Subcutaneous adipose tissue (tissue), 4 donors: ENCODE measurements around the gene TCEANC2. TPM values are rescaled to one million over a fixed set of nuclear protein-coding genes. Genes with fewer than 3 reads are reported as not detected.

Experiments used
- small RNA-seq: library from RNA; depleted of rRNA; stranded (forward); fragments of <200 nt; gene quantifications from one replicate; pipeline ENCODE3, GENCODE V24; 2016
- total RNA-seq, 4 donors: library from RNA; depleted of rRNA; stranded (reverse); fragments of >200 nt; gene quantifications; one replicate each; pipeline ENCODE4 v1.1.0, GENCODE V29; 2016
- TF ChIP-seq, protein P1 (sequence below): fragments of 450-650 bp; IDR thresholded peaks from one replicate; pipeline ENCODE4 v1.5.1; 2016; ENCODE audit warnings: low read depth, mild to moderate bottlenecking, control low read depth, antibody characterized with exemption, moderate library complexity

TCEANC2 gene
- total RNA-seq, 4 donors from 2014 or later: 3.3 to 5.6 (median 4.4) TPM

GRCh38 chr1:54151013-54151412, 97.6 kb downstream of the TCEANC2 start:
- TF ChIP-seq, protein P1, sequence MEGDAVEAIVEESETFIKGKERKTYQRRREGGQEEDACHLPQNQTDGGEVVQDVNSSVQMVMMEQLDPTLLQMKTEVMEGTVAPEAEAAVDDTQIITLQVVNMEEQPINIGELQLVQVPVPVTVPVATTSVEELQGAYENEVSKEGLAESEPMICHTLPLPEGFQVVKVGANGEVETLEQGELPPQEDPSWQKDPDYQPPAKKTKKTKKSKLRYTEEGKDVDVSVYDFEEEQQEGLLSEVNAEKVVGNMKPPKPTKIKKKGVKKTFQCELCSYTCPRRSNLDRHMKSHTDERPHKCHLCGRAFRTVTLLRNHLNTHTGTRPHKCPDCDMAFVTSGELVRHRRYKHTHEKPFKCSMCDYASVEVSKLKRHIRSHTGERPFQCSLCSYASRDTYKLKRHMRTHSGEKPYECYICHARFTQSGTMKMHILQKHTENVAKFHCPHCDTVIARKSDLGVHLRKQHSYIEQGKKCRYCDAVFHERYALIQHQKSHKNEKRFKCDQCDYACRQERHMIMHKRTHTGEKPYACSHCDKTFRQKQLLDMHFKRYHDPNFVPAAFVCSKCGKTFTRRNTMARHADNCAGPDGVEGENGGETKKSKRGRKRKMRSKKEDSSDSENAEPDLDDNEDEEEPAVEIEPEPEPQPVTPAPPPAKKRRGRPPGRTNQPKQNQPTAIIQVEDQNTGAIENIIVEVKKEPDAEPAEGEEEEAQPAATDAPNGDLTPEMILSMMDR: no peak

DNA sequence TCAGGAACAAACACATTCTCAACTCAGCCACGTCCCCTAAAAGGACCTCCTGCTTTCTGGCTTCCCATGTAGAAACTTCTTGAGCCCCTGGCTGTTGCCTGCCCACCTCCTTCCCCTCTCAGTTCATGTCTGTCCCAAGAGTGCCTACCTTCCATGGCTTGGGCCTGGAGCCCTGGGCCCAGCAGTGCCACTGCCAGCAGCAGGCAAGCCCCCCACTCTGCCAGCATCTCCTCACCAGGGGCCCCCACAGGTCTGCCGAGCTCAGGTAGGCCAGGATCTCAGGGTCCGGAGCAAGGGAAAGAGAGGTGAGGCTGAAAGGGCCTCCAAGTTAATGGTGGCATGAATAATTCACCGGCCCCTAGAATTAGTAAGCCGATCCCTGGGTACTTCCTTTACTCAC, 99.3 kb downstream of the TCEANC2 start, which contains the start of gene CDCP2:
Gene CDCP2 (minus strand): TSS at position 305 of the 400 bp plus-strand sequence. CDS start 78 bp downstream, at position 227.
- TF ChIP-seq, protein P1: no peak

DNA sequence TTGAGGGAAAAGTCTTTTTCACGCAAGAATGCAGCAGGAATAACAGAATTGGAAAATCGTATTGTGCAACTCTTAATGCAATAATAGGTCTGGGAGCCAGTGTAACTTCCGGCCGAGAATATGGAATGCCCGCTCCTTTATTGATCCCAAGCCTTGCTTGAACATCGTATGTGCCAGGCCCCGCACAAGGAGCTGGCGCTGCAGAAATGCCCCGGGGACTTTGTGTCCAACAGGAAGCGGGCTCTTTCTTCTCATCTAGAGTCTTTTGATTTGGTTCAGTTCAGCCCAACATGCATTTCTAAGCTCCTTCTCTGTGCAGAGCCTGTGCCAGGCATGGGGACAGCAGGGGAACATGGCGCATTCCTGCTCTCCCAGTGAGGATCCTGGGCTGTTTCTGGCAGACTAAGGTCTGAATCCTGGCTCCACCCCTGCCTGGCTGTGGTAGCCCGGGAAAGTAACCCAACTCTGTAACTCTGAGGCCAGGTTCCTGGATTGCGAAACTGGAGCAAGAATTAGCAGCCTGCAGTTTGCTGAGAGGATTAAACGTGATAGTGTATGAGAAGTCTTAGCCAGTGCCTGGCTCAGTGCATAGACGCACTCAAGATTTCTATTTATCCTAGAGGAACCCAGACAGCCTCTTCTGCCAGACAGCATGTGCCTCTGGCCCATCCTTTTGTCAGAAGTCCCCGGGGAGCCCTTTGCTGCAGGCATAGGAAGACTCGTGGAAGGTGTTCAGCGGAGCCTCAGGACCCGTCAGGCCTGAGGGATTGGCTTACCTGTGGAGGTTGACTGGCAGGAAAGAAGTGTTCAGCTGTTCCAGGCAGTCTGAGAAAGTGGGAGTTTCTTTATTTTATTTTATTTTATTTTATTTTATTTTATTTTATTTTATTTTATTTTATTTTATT, 100.4 kb downstream of the TCEANC2 start:
- TF ChIP-seq, protein P1: no peak

Small RNA genes lying within 50 kb of the gene (small RNA-seq; reads per million reads assigned to genes)
- not detected for gene AL353898.1
- not detected for gene AL353898.2

Other genes starting within 250 kb of the TCEANC2 start
- gene NDC1, start 215.3 kb upstream of the TCEANC2 start, total RNA-seq: 10 to 100 TPM in 2 of 4 donors, 1 to 10 TPM in 2; 6.0 to 15.1 (median 11.9) TPM
- gene YIPF1, start 163.8 kb upstream of the TCEANC2 start, total RNA-seq: 10 to 100 TPM; 17.0 to 35.2 (median 23.9) TPM
- gene DIO1, start 159.4 kb upstream of the TCEANC2 start, total RNA-seq: not detected
- 10 to 100 TPM; 13.2 to 34.1 (median 21.7) TPM for gene IFT25, start 107.9 kb upstream of the TCEANC2 start, total RNA-seq
- 10 to 100 TPM in 3 of 4 donors, 1 to 10 TPM in 1; 9.6 to 19.4 (median 15.3) TPM for gene LRRC42, start 107.3 kb upstream of the TCEANC2 start, total RNA-seq
- gene LDLRAD1, start 35.4 kb upstream of the TCEANC2 start, total RNA-seq: not detected
- gene TMEM59, start 404 bp upstream of the TCEANC2 start, total RNA-seq: 100 to 1,000 TPM; 184 to 344 (median 338) TPM
- under 1 TPM in 1 of 4 donors, not detected in 3; 0.16 TPM for gene CDCP2, start 99.4 kb downstream of the TCEANC2 start, total RNA-seq
- 1 to 10 TPM; 3.9 to 6.4 (median 5.4) TPM for gene CYB5RL, start 146.4 kb downstream of the TCEANC2 start, total RNA-seq
- gene MRPL37, start 146.6 kb downstream of the TCEANC2 start, total RNA-seq: 10 to 100 TPM; 55.8 to 86.5 (median 56.9) TPM